HG03354 (cell line): ENCODE data around the gene ID4.
"Not testable (repeated sequence)": the region's sequence is repeated elsewhere in the genome, so short reads cannot be mapped to it uniquely, and the experiment has no call there.

Experiments used
- ATAC-seq: cut with Tn5 transposase; IDR thresholded peaks from one replicate; pipeline ENCODE4 v1.9.1; 2021; ENCODE audit warnings: mild to moderate bottlenecking; ENCODE audit not compliant: unreplicated experiment, poor library complexity, severe bottlenecking

Gene ID4

DNA sequence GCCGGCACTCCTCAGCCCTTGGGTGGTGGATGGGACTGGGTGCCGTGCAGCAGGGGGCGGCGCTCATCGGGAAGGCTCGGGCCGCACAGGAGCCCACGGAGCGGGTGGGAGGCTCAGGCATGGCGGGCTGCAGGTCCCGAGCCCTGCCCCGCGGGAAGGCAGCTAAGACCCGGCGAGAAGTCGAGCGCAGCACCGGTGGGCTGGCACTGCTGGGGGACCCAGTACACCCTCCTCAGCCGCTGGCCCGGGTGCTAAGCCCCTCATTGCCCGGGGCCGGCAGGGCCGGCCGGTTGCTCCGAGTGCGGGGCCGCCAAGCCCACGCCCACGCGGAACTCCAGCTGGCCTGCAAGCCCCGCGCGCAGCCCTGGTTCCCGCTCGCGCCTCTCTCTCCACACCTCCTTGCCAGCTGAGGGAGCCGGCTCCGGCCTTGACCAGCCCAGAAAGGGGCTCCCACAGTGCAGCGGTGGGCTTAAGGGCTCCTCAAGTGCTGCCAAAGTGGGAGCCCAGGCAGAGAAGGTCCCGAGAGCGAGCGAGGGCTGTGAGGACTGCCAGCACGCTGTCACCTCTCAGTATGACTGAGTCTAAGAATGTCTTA lies 17.3 kb downstream of the ID4 start:
- ATAC-seq, result not testable (repeated sequence)

GRCh38 chr6:19855536-19855935 lies 18.4 kb downstream of the ID4 start:
- ATAC-seq, result no peak

DNA sequence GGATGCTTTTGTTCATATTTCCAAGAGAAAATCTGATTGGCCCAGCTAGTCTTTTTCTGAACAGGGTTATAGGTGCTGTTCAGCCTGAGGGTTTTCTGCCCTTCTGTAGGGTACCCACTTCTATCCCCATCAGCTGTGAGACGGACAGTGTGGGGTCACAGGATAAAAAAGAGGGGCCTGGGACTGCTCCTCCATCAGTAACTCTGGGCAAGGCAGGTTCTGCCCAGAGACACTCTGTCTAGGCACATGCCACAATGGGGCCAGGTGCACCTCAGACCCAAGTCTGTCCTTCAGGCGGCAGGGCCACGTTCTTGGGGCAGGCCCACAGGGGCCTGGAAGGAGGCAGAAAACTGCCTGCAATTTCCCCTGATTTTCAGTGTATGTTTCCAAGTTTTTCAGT lies 20.0 kb downstream of the ID4 start:
- no peak for ATAC-seq

GRCh38 chr6:19857703-19858102 lies 20.5 kb downstream of the ID4 start:
- no peak for ATAC-seq

GRCh38 chr6:19860235-19860877 lies 23.2 kb downstream of the ID4 start:
- ATAC-seq, result no peak

GRCh38 chr6:19864285-19864684 lies 27.1 kb downstream of the ID4 start:
- ATAC-seq, result no peak

- ATAC-seq, result no peak
Measured at GRCh38 chr6:19865178-19865577, 28.0 kb downstream of the ID4 start.

GRCh38 chr6:19866173-19866984 lies 29.2 kb downstream of the ID4 start:
- no peak for ATAC-seq

- ATAC-seq, result no peak
Measured at GRCh38 chr6:19866985-19867627, 29.9 kb downstream of the ID4 start.

DNA sequence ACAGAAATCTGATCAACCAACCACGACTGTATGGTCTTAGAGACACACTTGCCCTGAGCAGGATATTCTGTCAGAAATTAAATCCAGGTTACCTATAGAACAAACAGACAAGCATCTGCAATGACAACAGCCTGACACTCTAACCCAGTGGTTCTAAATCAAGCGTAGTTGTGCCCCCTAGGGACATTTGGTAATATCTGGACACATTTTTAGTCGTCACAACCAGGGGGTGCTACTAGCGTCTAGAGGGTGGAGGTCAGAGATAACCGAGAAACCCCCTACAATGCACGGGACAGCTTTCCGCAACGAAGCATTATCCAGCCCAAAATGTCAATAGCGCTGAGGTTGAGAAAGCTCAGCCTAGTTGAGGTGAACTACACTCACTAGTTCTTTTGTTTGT lies 32.3 kb downstream of the ID4 start:
- ATAC-seq, result no peak

DNA sequence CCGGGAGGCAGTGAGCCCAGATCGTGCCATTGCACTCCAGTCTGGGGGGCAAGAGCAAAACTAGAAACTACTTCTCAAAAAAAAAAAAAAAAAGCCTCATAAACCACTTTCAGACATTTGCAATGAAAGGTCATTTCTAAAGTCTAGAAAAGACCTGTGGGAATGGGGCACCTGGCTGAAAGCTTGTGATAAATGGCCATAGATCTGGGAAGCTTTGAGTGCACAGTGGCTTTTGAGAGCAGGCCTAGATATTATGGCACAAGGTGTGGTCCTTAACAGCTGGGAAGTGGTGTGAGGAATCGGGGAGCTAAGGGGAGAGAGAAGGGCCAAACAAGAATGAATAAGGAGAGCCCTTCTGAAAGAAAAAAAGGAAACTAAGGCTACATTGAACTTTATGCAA lies 33.2 kb downstream of the ID4 start:
- ATAC-seq, result no peak

DNA sequence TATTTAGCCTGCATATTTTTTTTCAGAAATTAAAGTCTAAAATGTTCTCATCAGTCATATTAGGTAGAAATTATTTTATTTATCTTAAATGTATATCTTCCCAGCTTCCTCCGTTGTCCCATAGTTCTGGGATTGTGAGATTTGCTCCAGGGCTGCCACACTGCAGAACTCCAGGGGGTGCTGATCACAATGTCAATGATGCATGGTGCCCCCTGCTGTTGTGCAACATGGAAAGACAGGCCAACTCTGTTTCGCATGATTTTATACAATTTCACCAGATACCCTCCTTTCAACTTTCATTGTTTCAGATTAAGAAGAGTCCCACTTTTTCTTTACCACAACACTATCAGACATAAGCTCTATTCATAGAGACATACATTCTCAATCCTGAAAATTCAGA lies 35.9 kb downstream of the ID4 start:
- ATAC-seq, result no peak

DNA sequence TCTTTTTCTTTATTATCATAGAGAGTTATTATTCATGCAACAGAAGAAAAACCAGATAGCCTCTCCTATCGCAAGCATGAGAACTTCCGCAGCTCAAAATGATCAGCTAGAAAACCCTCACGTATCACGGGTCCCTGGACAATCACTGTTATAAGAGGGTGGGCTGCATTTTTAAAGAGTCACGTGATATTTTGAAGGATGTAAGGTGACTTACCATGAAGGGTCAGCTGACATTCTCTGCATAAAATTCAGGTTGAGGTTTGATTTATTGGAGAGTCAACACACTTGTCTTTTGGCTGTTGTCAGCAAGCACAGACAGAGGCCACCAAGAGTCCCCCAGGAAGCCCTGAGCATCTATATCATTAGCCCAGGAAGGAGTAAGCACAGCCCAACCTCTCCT lies 39.5 kb downstream of the ID4 start:
- no peak for ATAC-seq

DNA sequence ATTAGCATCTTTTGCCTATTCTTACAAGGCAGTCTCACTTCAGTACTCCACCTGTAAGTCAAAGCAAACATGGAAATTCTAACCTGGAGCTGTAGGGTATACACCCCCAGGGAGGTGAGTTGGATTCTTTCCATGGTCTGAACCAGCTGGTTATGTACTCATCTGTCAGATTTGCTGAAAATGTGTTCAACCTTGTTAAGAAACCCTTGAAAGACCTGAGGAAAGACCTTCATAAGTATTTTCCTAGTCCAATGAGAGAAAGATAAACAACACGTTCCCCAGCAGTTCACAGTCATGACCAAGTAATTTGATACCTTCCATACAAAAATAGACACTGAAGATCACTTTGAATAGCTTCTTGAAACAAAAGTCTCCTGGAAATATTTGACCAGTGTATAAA lies 42.5 kb downstream of the ID4 start:
- ATAC-seq, result no peak

DNA sequence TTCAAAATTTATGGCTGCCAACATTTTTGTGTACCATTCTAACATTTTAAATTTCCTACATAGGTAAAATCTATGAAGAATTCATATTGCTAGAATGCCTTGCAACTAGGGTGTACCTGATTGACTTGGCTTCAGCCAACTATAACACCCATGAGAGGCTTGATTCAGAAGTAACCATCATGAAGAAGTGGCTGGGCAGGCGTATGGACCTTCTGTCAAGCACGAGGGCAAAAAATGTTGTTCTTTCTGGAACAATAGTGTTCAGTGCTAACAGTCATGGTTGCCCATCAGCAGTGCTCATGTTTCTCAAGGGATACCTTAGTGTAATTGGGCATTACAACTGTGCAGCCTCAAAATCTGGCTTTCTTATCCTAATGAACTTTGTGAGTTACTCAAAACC lies 42.9 kb downstream of the ID4 start:
- no peak for ATAC-seq

DNA sequence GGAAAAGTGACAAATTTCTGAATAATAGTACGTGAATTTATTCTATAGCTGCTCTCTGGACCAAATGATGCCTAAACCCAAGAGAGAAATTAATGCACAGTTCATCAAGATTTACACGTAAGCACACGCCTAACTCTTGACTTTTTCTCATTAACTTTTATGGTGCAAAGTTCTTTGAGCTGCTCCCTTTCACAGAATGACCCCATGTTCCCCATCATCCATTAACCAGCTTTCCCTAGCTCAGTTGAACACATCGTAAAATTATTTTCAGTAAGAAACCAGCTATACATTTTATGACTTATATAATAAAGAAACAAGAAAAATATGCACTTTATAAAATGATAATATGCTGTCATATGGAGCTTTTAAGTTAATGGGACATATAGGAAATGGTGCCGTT lies 54.3 kb downstream of the ID4 start:
- ATAC-seq, result no peak
